ENCODE measurements around the gene ELOVL7. TPM values are rescaled to one million over a fixed set of nuclear protein-coding genes. Genes with fewer than 3 reads are reported as not detected.

Gene ELOVL7
- total RNA-seq, 1 experiment from 2014 or later, result 2.5 TPM

DNA sequence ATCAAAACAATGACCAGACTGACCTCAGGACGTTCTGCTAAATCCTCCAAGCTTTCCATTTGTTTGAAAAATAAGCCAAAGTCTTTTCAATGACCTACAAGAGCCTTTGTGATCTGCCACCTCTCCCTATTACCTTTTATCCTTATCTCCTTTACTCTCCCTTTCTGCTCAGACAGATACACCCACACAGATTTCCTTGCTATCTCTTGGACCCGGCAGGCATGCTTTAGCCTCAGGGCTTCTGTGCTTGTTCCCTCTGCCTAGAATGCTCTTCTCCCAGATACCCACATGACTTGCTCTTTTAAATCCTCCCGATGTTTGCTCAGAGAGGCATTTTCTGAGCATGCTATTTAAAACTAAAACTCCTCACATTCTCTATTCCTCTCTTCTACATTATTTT lies 8.9 kb upstream of the ELOVL7 start:
- Histone ChIP-seq H2BK120ac (ENCODE audit: low read depth, low read length, poor library complexity, severe bottlenecking) (no peak overlapping the region), H3K4ac (ENCODE audit: low read depth, low read length) (no peak overlapping the region), H3K4me2 (ENCODE audit: insufficient read depth, insufficient read length, low read length) (no peak overlapping the region), H4K5ac (ENCODE audit: insufficient read length, low read depth, low read length) (no peak overlapping the region), H3K14ac (ENCODE audit: insufficient read depth, low read length) (no peak overlapping the region), H3K79me2 (ENCODE audit: insufficient read depth, low read length) (no peaks in the 10 kb centered on the region), H3K18ac (ENCODE audit: insufficient read length, low read depth, low read length) (no peak overlapping the region), H3K27me3 (ENCODE audit: insufficient read depth, low read length) (no peaks in the 10 kb centered on the region), H4K8ac (replicated peaks; ENCODE audit: insufficient read length, low read depth, low read length) (no peak overlapping the region), H3K79me1 (ENCODE audit: insufficient read depth, low read depth, low read length, poor library complexity, severe bottlenecking) (no peaks in the 10 kb centered on the region), H3T11ph (ENCODE audit: low read length) (no peak overlapping the region), H2BK5ac (ENCODE audit: insufficient read length, low read length) (no peak overlapping the region), H3K23ac (ENCODE audit: insufficient read length, low read depth, low read length) (no peak overlapping the region), H3K9me3 (ENCODE audit: control insufficient read depth, low read depth, low read length) (no peaks in the 10 kb centered on the region), H3K4me1 (ENCODE audit: insufficient read depth, low read length) (no peaks in the 10 kb centered on the region), H2AFZ (ENCODE audit: low read length) (no peak overlapping the region), H2BK20ac (ENCODE audit: low read depth, low read length, poor library complexity, severe bottlenecking) (no peak overlapping the region), H2BK12ac (ENCODE audit: insufficient read length, low read depth, low read length) (no peak overlapping the region), H2BK15ac (ENCODE audit: low read depth, low read length) (no peak overlapping the region), H4K20me1 (ENCODE audit: control insufficient read depth, insufficient read depth, insufficient read length) (no peaks in the 10 kb centered on the region), H4K91ac (ENCODE audit: insufficient read length, low read depth, low read length) (no peak overlapping the region), H2AK5ac (ENCODE audit: insufficient read length, low read length) (no peak overlapping the region), H3K9ac (ENCODE audit: extremely low read depth, insufficient read length, low read length) (no peak overlapping the region), H3K27ac (ENCODE audit: insufficient read length, low read depth, low read length) (no peak overlapping the region), H3K23me2 (ENCODE audit: insufficient read length, low read depth, low read length, poor library complexity, severe bottlenecking) (no peaks in the 10 kb centered on the region), H3K56ac (ENCODE audit: insufficient read length, low read depth, low read length) (no peak overlapping the region)
- Mint-ChIP-seq H3K27me3 (ENCODE audit: low read depth) (no peaks in the 10 kb centered on the region; the same call in 1 of the 2 replicates), H3K4me3 (no peak overlapping the region), H3K9me3 (peaks cover 0 to 4% of the 10 kb centered on the region in 2 experiments; a peak in 4 of 5 replicates), H3K36me3 (ENCODE audit: insufficient read depth in 1 of 3, low read depth in 3 of 3) (peaks cover 0 to 3% (median 0%) of the 10 kb centered on the region in 3 experiments; a peak in 3 of 7 replicates), H3K27ac (no peak overlapping the region), H3K4me1 (no peaks in the 10 kb centered on the region)
- TF ChIP-seq, protein P1, sequence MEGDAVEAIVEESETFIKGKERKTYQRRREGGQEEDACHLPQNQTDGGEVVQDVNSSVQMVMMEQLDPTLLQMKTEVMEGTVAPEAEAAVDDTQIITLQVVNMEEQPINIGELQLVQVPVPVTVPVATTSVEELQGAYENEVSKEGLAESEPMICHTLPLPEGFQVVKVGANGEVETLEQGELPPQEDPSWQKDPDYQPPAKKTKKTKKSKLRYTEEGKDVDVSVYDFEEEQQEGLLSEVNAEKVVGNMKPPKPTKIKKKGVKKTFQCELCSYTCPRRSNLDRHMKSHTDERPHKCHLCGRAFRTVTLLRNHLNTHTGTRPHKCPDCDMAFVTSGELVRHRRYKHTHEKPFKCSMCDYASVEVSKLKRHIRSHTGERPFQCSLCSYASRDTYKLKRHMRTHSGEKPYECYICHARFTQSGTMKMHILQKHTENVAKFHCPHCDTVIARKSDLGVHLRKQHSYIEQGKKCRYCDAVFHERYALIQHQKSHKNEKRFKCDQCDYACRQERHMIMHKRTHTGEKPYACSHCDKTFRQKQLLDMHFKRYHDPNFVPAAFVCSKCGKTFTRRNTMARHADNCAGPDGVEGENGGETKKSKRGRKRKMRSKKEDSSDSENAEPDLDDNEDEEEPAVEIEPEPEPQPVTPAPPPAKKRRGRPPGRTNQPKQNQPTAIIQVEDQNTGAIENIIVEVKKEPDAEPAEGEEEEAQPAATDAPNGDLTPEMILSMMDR (conservative IDR thresholded peaks at IDR 0.05), result no peak
- WGBS (ENCODE audit: extremely low coverage, insufficient read length, low lambda C conversion rate), result no CpG with 5 or more reads among the region's 3 CpGs
- no peak for DNase-seq
